Endothelial cell of umbilical vein (primary cell): ENCODE measurements around the gene WDR36.

Source experiments
- CTCF ChIP-seq, 2 donors: IDR thresholded peaks; 1 replicate in 1 of 2; 2 replicates in 1 of 2; pipeline ENCODE4 v1.5.1; 2011; ENCODE audit warnings: low read length in 2 of 2, mild to moderate bottlenecking in 2 of 2, moderate library complexity in 2 of 2, control low read depth in 1 of 2, inconsistent platforms in 1 of 2, low read depth in 1 of 2; ENCODE audit not compliant: insufficient read depth in 1 of 2; ENCODE audit errors: extremely low read depth in 1 of 2
- POLR2A ChIP-seq: IDR thresholded peaks from 2 replicates; pipeline ENCODE4 v1.6.1; 2012; ENCODE audit warnings: low read depth, mild to moderate bottlenecking, control low read depth, low read length

GRCh38 chr5:111159845-111160244 is 67.7 kb downstream of the WDR36 start:
- TF ChIP-seq CTCF (IDR thresholded peaks at IDR 0.05; ENCODE audit: extremely low read depth in 1 of 2, insufficient read depth in 1 of 2, low read depth in 1 of 2, low read length in 2 of 2) (no peak), POLR2A (no peak)
